GM19452 (cell line): Measurements from ENCODE around the gene RPL41.
"Not testable (repeated sequence)": the region's sequence is repeated elsewhere in the genome, so short reads cannot be mapped to it uniquely, and the experiment has no call there.

ENCODE experiments used
- ATAC-seq: cut with Tn5 transposase; IDR thresholded peaks from one replicate; pipeline ENCODE4 v1.9.1; 2021; ENCODE audit not compliant: unreplicated experiment

Gene RPL41

DNA sequence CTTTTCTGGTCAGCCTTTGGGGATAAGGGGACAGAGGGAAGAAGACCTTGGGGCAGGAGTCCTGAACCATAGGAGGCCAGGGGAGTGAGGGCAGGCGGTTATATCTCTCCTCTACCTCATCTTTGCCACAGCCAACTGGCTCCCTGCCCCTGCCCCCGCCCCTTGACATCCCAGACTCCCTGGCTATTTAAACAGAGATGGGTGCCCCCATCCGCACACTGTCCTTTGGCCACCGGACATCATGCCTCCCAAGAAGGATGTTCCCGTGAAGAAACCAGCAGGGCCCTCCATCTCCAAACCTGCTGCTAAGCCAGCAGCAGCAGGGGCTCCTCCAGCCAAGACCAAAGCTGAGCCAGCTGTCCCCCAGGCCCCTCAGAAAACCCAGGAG, 37.2 kb downstream of the RPL41 start:
- ATAC-seq, result no peak

DNA sequence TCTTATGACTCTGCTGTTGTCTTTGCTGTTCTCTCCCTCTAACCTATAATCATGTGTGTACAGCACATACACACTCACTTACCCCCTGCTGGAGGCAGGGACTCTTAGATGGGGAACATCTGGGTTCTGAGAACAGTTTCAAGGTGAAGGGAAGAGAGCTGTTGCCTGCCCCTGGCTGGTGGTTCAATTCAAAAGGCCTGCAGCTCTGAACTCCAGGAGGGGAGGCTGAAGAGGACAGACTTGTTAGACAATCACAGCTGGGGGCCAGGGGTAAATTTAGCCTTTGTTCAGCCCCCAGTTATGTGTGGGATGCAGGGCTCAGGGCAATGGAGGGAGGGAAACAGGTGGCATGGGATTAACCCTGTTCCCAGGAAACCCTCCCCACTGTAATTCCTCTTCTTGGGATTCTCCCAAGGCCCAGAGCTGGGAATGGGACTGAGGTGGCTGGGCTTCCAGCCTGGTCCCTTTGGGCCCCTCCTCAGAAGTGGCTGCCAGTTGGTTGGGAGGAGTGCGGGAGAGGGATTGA, 37.9 kb downstream of the RPL41 start:
- ATAC-seq, result no peak

DNA sequence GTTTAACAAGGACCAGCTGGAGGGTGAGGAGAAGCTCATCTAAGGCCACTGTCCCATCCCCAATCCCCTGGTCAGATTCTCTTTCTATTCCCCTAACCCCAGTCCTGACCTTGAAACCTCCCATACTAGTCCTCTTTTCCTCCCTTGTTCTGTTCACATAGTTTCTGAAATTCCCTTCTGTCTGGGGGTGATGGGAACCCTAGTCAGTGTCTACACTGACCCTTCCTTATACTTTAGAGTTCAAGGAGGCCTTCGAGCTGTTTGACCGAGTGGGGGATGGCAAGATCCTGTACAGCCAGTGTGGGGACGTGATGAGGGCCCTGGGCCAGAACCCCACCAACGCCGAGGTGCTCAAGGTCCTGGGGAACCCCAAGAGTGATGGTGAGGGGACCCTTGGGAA, 38.4 kb downstream of the RPL41 start:
- ATAC-seq, result no peak

DNA sequence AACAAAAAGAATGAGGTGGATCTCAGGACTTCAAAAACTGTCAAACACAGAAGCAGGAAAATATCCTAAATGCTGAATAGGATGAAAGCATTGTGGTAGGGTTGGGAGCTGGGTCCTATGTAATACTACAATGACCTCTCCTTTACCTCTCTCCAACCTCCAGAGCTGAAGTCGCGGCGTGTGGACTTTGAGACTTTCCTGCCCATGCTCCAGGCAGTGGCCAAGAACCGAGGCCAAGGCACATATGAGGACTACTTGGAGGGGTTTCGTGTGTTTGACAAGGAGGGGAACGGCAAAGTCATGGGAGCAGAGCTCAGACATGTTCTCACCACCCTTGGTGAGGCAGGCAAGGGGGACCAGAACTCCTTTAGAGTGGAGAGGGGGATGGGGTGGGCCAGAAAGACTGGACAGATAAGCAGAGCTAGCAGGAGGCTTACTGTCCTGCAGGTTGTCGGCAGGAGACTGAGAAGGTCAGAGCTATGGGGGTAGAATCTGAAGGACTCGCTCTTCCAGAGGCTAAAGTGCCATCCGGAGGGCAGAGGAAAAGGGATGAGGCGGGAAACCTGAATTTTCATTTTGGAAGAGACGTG, 38.9 kb downstream of the RPL41 start:
- no peak for ATAC-seq

DNA sequence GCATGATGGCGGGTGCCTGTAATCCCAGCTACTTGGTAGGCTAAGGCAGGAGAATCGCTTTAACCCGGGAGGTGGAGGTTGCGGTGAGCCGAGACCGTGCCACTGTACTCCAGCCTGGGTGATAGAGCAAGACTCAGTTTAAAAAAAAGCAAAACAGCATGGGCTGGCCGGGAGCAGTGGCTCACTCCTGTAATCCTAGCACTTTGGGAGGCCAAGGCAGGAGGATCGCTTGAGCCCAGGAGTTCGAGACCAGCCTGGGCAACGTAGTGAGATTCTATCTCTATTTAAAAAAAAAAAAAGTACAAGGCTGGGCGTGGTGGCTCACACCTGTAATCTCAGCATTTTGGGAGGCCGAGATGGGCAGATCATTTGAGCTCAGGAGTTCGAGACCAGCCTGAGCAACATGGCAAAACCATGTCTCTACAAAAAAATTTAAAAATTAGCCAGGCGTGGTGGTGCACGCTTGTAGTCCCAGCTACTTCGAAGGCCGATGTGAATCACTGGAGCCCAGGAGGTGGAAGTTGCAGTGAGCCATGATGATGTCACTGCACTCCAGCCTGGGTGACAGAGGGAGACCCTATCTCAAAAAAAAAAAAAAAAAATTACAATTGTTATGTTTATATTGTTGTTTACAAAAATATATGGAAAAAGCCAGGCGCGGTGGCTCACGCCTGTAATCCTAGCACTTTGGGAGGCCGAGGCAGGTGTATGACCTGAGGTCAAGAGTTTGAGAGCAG, 40.2 kb downstream of the RPL41 start:
- ATAC-seq, result not testable (repeated sequence)

DNA sequence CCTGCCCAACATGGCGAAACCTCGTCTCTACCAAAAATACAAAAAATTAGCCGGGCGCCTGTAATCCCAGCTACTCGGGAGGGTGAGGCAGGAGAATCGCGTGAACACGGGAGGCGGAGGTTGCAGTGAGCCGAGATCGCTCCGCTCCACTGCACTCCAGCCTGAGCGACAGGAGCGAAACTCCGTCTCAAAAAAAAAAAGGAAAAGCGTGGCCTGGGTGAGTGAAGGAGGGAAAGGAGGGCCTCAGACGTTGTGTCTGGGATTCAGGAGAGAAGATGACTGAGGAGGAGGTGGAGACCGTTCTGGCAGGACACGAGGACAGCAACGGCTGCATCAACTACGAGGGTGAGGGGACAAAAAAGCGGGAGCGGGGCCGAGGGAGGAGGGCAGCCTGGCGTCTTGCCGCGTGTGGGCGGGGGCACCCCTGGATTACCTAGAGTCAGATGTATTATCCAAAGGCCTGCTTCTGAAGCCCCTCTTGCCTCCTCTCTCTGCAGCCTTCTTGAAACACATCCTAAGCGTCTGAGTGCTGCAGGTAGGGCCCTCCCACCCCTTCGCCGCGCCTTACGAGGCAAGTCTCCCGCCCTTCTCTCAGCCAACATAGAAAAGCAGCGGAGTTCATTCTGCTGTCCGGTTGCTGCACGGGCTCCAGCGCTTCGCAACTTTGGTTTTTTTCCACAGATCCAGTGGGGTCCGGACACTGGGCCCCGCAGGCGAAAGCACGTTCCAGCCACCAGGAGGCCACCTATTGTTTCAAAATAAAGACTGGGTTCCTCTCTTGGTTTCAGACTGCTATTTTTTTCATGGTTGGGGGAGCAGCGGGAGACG, 41.0 kb downstream of the RPL41 start:
- no peak for ATAC-seq

DNA sequence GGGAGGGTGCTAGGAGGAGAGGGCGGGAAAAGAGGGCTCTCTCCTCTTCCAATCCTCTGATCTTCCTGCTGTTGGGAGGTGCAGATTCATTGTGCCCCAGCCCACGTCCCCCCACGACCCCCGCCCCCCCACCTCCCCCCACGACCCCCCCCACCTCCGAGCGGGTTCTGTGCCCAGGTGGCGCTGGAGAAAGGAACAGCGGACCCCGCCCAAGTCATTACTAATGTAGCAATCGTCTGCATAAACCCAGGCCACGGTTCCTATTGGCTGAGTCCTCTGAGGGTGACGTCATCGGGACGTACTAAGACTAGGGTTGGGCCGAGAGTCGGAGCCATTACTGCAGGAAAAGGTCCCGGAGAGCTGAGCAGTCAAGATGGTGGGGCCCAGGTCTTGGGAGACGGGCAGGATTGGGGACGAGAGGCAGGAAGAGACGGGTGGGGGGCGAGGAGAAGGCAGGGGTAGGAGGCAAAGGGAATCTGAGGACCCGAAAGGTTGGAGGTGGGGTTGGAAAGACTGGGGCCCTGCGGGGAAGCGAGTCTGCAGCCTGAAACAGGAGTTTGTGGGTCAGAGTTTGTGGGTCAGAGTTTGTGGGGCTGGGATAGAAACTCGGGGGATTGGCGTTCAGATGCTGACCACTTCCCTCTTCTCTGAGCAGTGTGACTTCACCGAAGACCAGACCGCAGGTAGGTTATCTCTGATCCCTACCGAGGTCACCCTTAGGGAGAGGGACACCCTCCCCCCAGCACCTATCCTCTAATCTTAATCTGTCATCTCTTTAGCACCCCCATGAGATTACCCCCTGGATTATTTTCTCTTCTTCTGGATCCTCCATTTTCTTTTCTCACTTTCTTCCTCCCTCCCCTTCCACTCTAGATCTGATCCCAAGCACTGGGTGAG, 41.8 kb downstream of the RPL41 start, which contains the start of gene MYL6:
Gene MYL6 (plus strand): TSS at position 331 of the 897 bp plus-strand sequence. CDS start 43 bp downstream, at position 374.
- ATAC-seq, result peak; percentile 76

DNA sequence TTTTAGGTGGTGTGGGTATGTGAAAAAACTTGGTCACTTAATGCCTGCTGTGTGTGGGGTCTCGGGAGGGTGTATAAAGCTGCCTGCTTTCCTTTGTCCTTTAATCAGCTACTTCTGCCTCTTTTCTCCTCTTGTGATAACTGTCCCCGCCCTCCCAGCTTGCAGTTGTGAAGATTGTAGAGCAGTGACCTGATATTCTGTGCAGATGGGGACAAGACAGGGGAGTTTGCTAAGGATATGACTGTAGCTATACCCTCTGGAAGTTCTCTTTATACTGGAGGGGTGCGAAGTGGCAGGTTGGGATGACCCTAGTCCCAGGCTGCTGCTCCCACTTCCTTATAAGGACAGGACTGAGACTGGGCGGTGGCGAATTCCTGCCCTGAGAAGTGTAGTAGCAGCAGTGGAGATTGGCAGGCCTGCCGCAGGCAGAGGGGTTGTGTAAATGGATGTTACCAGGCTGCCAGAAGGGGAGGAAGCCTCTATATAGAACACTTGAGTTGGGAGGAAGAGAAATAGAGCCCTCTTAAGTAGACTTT, 42.6 kb downstream of the RPL41 start:
- no peak for ATAC-seq

DNA sequence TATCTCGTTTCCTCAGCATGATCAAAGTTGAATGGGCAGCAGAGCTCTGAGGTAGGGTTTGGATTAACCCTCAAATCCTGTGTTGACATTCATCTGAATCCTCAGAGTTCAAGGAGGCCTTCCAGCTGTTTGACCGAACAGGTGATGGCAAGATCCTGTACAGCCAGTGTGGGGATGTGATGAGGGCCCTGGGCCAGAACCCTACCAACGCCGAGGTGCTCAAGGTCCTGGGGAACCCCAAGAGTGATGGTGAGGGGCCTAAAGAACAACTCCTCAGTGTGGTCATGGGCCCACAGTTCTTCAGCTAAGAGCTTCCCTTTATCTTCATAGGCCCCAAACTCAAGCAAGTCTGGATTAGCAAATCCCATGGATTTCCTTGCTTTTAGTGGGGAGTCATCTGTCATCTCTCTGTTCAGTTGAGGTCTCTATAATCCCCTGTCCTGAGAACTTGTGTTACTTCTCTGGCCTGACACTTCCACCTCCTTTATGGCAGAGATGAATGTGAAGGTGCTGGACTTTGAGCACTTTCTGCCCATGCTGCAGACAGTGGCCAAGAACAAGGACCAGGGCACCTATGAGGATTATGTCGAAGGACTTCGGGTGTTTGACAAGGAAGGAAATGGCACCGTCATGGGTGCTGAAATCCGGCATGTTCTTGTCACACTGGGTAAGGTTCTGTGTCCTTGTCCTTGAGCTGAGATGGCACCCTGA, 43.2 kb downstream of the RPL41 start:
- ATAC-seq, result no peak

DNA sequence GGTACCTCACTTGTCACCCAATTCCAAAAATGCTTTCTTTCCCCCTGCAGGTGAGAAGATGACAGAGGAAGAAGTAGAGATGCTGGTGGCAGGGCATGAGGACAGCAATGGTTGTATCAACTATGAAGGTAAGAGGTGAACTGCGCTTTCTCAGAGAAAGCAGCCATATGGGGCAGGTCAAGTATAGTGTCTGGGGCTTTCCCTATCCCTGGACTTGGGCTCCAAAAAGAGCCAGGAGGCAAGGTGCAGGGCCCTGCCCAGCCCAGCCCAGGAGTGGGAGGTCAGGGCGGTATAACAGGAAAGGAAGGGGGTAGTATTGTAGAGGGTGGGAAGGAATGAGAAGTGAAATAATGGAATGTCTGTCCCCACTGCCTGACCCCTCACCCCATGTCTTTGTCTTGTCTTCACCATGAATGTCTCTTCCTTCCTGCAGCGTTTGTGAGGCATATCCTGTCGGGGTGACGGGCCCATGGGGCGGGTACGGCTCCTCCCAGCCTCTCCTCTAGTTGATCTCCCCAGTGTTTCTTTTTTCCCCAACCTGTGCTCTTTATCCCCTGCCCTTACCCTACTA, 43.8 kb downstream of the RPL41 start:
- no peak for ATAC-seq

DNA sequence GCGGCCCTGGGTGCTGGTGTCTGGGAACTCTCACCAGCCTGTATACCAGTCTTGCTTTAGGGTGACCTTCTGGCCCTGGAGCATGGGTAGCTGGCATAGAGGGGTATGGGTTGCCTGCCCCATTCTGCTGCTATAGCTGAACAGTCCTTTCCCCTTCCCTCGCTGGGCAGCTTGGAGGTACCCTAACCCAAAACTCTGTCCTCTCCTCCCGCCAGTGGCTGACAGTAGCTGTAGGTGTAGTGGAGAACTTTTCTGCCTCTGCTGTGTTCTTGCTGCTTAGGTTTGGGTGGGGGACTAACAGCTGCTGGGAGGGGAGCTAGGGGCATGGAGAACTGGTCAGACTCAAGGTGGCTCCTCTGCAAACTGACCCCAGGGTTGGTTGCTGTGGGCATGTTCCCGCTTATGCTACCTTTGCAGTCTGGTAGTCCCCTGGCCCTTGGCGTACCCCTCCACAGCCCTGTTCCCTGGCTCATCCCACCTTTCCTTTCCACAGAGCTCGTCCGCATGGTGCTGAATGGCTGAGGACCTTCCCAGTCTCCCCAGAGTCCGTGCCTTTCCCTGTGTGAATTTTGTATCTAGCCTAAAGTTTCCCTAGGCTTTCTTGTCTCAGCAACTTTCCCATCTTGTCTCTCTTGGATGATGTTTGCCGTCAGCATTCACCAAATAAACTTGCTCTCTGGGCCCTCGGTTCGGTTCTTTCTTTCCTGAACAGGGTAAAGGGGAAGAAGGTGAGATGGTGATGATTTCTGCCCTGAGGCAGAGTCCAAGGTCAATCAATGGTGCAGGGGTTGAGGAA, 44.7 kb downstream of the RPL41 start:
- no peak for ATAC-seq

DNA sequence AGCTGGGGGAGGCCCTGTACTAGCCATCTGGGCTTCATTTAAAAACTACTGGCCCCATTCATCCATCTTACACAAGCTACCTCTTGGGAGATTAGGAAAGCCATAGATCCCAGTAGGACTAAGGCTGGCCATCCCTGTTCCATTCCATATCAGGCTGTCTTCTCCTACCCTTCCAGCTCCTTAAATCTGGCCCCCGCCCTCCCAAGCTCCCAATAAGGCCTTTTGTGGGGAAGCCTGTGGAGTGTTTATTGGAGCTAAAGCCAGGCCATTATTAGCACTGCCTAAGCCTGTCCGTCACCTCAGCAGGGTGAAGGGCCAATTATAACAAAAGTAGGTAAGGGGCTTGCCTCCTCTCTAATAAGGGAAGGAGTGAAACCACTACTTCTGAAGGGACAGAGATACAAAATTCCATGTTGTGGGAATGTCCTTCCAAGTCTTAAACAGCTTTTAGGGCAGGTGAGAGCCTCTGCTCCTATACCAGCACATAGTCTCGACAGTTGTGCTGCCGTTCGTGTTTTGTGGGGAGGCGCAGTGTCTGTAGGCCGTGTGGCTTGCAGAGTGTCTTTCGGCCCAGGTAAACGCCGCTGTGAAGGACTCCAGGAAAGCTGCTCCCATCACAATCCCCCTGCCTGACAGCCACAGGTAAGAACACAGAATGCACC, 45.4 kb downstream of the RPL41 start:
- no peak for ATAC-seq

DNA sequence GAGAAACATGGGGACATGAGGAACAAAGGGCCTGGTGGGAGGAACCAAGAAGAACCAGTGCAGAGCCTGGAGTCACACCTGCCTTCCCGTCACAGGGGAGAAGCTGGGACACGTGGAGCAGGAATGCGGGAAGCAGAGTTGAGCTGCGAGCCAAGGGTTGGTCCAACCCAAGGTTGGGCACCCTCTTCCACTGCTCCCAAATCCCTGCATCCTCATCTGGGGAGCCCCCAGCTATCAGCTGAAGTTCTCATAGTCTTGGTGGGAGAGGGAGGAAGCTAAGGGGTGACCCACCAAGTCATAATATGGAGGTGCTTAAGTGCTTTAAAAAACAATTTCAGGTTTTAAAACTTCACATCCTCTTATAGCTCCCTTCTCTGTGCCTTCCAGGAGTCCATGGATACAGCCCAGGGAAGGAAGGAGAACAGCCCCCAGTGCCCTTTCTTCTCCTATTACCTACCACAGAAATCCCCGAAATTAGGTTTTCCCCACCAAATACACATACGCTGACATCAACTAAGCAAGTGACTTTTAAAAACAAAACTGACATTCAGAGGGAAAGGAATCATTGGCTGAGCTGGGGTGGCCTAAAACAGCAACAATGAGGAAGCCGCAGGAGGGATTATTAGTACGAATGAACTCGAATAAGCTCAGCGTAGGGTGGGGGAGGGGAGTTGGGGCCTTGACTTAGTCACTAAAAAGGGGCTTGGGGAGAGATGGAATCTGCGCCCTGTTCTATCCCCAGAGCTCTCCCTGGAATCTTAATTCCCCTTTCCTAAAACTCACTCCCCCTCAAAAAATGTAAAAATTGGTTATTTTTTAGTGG, 46.2 kb downstream of the RPL41 start:
- ATAC-seq, result no peak

DNA sequence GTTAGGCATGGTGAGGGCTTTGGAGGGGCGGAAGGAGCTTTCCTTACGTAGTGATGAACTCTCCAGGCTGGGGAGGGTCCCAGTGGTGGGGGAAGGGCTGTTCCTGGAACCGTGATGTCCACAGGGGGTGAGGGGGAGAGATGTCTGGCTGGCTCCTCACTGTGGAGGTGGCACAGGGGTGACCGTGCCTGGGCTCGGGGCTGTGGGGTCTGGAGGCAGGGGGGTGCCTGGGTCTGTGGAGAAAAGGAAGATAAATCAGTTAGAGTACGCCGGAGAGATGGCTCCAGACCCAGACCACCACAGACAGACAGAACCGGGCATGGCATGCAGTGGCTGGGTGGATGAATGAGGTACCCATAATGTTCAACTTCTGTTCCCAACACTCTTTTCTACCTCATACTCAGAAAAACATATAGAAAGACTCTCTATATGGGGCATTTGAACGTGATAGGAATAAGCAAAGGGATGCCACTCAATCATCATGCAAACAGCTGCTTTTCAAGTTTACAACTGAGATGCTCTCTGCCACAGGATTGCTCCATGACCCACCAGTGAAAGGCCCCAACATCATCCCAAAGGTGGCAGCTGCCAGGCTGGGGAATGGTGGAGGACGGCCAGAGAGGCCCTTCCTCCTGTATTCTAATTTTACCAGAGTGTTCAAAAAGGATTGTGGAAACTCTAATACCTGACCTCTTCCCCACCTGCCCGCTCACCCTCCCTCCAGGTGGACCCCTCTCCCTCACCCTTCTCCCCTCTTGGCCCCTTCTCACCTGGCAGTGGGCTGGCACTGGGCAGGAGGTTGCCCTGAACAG, 47.3 kb downstream of the RPL41 start:
- no peak for ATAC-seq

DNA sequence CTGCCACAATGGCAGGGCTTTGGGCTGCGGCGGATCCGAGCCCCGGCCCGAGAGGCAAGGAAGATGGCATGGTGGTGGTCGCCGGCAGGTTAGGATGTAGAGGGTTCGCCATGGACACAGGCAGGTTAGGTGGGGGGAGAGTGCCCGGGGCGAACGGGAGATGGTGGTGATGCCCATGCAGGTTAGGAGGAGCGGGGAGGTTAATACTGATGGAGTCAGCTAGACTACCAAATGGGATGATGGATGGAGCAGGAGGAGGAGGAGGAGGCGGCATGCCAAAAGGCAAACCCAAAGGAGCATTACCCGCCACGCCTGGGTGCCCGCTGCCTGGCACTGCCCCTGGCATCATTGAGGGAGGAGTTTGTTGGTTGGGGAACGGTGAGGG, 47.9 kb downstream of the RPL41 start:
- no peak for ATAC-seq

DNA sequence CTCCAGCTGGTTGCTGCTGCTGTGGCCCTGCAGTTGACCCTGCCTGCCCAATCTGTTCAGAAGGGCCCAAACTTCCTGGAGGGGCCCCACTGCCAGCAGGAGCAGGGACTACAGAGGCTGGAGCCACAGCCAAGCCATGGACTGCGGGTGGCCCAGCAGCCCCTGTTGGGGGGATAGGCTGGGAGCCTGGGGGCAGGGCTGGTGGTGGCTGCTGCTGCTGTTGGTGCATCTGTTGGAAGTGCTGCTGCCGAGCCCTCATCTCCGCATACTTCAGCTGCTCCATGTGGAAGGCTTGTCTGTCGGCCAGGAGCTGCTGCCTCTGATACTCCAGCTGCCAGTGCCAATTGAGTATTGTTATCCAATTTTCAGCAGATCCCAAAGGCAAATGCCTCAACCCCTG, 48.9 kb downstream of the RPL41 start:
- no peak for ATAC-seq
